SJCRH30 (cell line): ENCODE measurements around the gene CUEDC2. TPM values are rescaled to one million over a fixed set of nuclear protein-coding genes. Genes with fewer than 3 reads are reported as not detected.
A peak's percentile ranks its signal among the peaks of the same experiment; 100 is the strongest.

ENCODE experiments used
- DNase-seq, 2 experiments: peaks; one replicate each; pipeline ENCODE4 v3.0.0-alpha.2; 2015 to 2020
- H3K27ac ChIP-seq: fragments of 250-450 bp; sonication (Bioruptor Pico); 2 replicates; pipeline ENCODE4 v1.5.1; 2020; ENCODE audit warnings: mild to moderate bottlenecking, moderate library complexity
- H3K27me3 ChIP-seq: fragments of 250-450 bp; sonication (Bioruptor Pico); 2 replicates; pipeline ENCODE4 v1.5.1; 2020; ENCODE audit warnings: mild to moderate bottlenecking, moderate library complexity
- H3K36me3 ChIP-seq: fragments of 250-450 bp; sonication (Bioruptor Pico); 2 replicates; pipeline ENCODE4 v1.5.1; 2020; ENCODE audit warnings: mild to moderate bottlenecking, moderate library complexity
- H3K4me1 ChIP-seq: fragments of 250-450 bp; sonication (Bioruptor Pico); 2 replicates; pipeline ENCODE4 v1.5.1; 2020; ENCODE audit warnings: mild to moderate bottlenecking, moderate library complexity
- H3K4me3 ChIP-seq: fragments of 250-450 bp; sonication (Bioruptor Pico); 2 replicates; pipeline ENCODE4 v1.5.1; 2020; ENCODE audit warnings: mild to moderate bottlenecking, moderate library complexity
- H3K9me3 ChIP-seq: fragments of 250-450 bp; sonication (Bioruptor Pico); replicated peaks from 2 replicates; pipeline ENCODE4 v1.5.1; 2020; ENCODE audit warnings: mild to moderate bottlenecking, moderate library complexity
- total RNA-seq: library from RNA; depleted of rRNA; stranded (reverse); fragments of >200 nt; shearing (Covaris generic); gene quantifications from 2 replicates; pipeline ENCODE4 v1.2.3, GENCODE V29; 2014

The CUEDC2 gene
- total RNA-seq, 1 experiment from 2014 or later, result 101 TPM

DNA sequence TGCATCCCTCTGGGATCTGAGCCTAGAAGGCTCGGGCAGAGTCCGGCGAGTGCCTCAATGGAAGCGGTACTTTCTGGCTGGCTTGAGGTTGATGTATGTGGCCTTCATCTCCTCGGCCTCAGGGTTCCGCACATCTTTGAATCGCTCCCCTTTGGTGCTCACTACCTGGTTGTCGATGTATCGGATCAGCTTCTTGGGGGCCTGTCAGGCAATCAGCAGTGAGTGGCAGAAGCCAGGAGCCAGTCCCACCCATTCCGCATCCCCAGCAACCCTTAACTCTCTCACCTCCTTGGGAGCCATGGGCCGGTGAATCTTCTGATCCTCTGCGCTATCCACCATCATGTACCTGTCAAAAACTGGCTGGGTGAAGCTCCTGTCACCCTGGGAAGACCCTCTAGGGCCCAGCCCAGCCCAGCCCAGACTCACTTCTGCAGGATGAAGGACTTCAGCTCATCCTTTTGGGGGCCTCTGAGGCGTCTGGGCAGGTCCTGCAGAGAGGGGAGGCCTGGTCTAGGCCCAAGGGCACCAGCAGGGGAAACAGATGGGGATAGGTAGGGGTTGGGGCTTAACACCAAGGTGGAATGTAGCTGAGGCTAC, 8.9 kb downstream of the CUEDC2 start:
- no peak overlapping the region for H3K4me3 ChIP-seq

GRCh38 chr10:102422545-102423129, 9.7 kb downstream of the CUEDC2 start:
- Histone ChIP-seq H3K4me3 (no peak overlapping the region), H3K4me1 (no peaks in the 10 kb centered on the region; the same call in 1 of the 2 replicates), H3K27ac (no peak overlapping the region), H3K27me3 (no peaks in the 10 kb centered on the region), H3K36me3 (no peaks in the 10 kb centered on the region), H3K9me3 (no peaks in the 10 kb centered on the region)
- DNase-seq, result no peak

More for the DNA sequence above, 8.9 kb downstream of the CUEDC2 start:
- Histone ChIP-seq H3K27ac (no peak overlapping the region), H3K36me3 (no peaks in the 10 kb centered on the region), H3K9me3 (no peaks in the 10 kb centered on the region), H3K4me1 (no peaks in the 10 kb centered on the region; the same call in 1 of the 2 replicates), H3K27me3 (no peaks in the 10 kb centered on the region)
- DNase-seq, result no peak

DNA sequence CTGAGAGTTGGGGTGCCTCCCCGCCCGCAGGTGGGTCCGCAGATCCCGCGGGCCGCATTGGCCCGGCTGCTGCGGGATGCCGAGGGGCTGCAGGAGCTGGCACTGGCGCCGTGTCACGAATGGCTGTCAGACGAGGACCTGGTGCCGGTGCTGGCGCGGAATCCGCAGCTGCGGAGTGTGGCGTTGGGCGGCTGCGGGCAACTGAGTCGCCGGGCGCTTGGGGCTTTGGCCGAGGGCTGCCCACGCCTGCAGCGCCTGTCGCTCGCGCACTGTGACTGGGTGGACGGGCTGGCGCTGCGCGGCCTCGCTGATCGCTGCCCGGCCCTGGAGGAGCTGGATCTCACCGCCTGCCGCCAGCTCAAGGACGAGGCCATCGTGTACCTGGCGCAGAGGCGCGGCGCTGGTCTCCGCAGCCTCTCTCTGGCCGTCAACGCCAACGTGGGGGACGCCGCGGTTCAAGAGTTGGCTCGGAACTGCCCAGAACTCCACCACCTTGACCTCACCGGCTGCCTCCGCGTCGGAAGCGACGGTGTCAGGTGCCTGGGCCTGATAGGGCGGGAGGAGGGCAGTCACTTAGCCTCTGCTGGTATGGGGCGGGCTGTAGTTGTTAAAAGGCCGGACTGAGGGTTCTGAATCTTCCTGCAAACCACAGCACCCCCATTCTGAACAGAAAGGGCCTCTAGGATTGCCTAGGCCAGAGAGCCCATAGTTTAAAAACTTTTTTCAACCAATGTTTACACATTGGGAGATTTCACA, 10.4 kb downstream of the CUEDC2 start:
- no peaks in the 10 kb centered on the region for H3K27me3 ChIP-seq
- H3K9me3 ChIP-seq, result no peaks in the 10 kb centered on the region
- H3K4me1 ChIP-seq, result no peaks in the 10 kb centered on the region; the same call in 1 of the 2 replicates
- peak overlapping the region; percentile 71 for H3K4me3 ChIP-seq
- no peak overlapping the region; the same call in 1 of the 2 replicates for H3K27ac ChIP-seq
- no peaks in the 10 kb centered on the region for H3K36me3 ChIP-seq
- no peak for DNase-seq

GRCh38 chr10:102421507-102421756, 10.9 kb downstream of the CUEDC2 start:
- Histone ChIP-seq H3K9me3 (no peaks in the 10 kb centered on the region), H3K27me3 (no peaks in the 10 kb centered on the region), H3K36me3 (no peaks in the 10 kb centered on the region), H3K4me1 (no peaks in the 10 kb centered on the region; the same call in 1 of the 2 replicates), H3K4me3 (peak overlapping the region; percentile 71), H3K27ac (peak overlapping the region; percentile 39)
- DNase-seq, result no peak

- peak within 1 kb of the TSS; percentile 71 for H3K4me3 ChIP-seq
- H3K27me3 ChIP-seq, result no peaks in the 10 kb centered on the region
- peak; percentile 100 for DNase-seq
- no peaks in the 10 kb centered on the region; the same call in 1 of the 2 replicates for H3K4me1 ChIP-seq
- no peaks in the 10 kb centered on the region for H3K9me3 ChIP-seq
- peak within 1 kb of the TSS; percentile 39 for H3K27ac ChIP-seq
- no peaks in the 10 kb centered on the region for H3K36me3 ChIP-seq
Observed at GRCh38 chr10:102420714-102421506, 11.5 kb downstream of the CUEDC2 start, which contains the start of gene FBXL15. Gene FBXL15 (plus strand): TSS chr10:102420836. CDS start chr10:102421130, 294 bp downstream.

DNA sequence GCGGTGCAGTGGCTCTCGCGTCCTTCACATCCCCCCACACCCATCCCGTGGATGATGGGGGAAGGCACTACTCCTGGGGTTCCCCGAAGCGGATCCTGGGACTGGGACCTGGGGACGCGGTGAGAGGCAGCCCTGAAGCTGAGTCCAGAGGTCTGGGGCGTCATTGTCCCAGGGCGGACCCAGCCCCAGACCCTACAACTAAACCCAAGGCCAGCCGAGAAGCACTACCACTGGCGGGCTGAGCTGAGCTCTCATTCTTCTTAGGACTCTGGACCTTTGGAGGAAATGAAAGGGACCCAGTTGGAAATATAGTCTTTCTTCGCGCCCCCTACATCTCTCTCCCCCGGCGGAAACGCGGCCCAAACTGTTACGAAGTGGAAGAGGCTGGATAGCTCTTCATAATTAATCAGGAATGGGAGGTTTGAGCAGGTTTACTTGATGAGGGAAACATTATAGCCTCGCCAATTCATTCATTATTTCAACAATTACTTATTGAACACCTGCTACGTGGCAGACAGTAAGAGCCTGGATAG, 12.1 kb downstream of the CUEDC2 start:
- DNase-seq, result no peak
- no peaks in the 10 kb centered on the region for H3K9me3 ChIP-seq
- H3K27me3 ChIP-seq, result peaks cover under 1% of the 10 kb centered on the region; the same call in 1 of the 2 replicates
- peak overlapping the region; percentile 71 for H3K4me3 ChIP-seq
- H3K4me1 ChIP-seq, result no peaks in the 10 kb centered on the region; the same call in 1 of the 2 replicates
- H3K36me3 ChIP-seq, result no peaks in the 10 kb centered on the region
- peak overlapping the region; percentile 39; the same call in 1 of the 2 replicates for H3K27ac ChIP-seq

DNA sequence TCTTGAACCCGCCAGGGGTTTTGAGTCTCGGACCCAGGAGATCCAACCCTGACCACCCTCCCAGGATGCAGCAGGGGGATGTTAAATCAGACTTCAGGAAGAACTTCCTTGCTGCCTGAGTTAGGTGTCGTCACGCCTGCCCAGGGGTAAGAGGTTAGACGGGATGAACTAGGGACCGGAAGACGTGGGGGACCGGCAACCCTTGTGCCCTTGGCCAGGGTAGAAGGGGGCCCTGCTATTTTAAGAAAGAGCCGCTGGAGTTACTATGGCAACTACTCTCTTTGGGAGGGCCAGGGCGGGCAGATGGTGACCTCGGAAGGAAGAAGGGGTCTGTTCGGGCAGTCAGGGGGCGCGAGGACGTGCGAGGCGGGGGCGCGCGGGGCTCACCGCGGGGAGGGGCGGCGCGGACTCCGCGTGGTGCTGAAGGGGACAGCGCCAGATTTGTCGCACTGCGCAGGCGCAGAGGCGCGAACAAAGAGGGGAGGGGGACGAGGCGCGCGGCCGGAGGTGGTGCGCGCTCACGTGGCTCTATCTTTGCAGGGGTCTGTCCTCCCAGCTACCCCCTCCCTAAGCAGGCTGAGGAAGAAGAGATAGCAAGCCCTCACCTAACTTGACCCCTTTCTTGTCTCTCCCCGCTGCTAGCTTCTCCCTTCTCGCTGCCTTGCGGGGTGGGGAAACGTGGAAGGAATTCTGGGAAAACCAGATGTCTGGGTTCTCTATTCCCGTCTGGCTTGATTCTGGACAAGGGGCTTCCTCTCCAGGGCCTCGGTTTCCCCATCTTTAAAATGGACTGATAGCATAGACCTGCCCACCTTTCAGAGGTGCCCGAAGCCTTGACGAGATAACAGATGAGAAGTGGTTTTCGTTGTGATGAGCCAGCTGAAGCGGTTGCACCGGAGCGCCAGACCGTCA, 12.8 kb downstream of the CUEDC2 start:
- H3K4me1 ChIP-seq, result no peaks in the 10 kb centered on the region; the same call in 1 of the 2 replicates
- DNase-seq, result peak; percentile 79 to 88
- H3K4me3 ChIP-seq, result peak overlapping the region; percentile 71
- no peaks in the 10 kb centered on the region for H3K9me3 ChIP-seq
- H3K27me3 ChIP-seq, result peaks cover 5% of the 10 kb centered on the region
- H3K36me3 ChIP-seq, result no peaks in the 10 kb centered on the region
- H3K27ac ChIP-seq, result no peak overlapping the region

DNA sequence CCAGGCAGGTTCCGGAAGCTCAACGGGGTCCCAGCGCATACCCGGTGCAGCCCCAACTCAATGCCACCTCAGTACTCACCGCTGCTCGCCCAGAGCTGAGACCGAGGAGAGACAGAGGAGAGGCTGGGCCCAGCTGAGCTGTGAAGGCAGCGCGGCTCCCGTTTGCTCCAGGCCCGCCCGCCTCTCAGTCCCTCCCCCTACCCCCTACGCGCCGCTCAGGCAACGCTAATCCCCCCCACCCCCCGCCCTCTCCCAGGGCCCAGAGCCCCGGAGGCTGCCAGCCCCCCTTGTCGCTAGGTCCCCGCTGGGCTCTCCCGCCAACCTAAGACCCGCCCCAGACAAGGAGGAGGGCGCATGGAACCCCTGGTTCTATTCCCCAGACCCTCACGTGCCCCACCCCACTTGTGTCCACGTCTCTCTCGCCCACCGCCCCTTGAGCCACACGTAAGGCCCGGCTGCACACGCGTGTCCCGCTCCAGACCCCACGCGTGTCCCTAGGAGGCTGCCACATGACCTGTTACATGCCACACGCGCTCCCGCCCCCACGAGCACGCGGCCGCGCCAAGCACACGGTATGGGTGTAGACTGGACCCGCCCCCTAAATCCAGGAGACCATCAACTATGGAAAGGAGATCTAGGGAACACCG, 13.6 kb downstream of the CUEDC2 start, which contains the start of gene PSD:
TSS of gene PSD (minus strand) at position 164 of the 647 bp plus-strand sequence. CDS start 1,747 bp downstream, outside the sequence.
- Histone ChIP-seq H3K27ac (no peak within 1 kb of the TSS), H3K27me3 (peaks cover 11% of the 10 kb centered on the region), H3K9me3 (no peaks in the 10 kb centered on the region), H3K4me3 (peak within 1 kb of the TSS; percentile 71), H3K36me3 (no peaks in the 10 kb centered on the region), H3K4me1 (no peaks in the 10 kb centered on the region; the same call in 1 of the 2 replicates)
- DNase-seq, result no peak

GRCh38 chr10:102416695-102417094, 15.7 kb downstream of the CUEDC2 start:
- H3K4me1 ChIP-seq, result peaks cover 9% of the 10 kb centered on the region
- H3K27ac ChIP-seq, result no peak overlapping the region
- H3K4me3 ChIP-seq, result no peak overlapping the region
- no peaks in the 10 kb centered on the region for H3K9me3 ChIP-seq
- DNase-seq, result no peak
- H3K27me3 ChIP-seq, result peaks cover 21% of the 10 kb centered on the region
- no peaks in the 10 kb centered on the region for H3K36me3 ChIP-seq

DNA sequence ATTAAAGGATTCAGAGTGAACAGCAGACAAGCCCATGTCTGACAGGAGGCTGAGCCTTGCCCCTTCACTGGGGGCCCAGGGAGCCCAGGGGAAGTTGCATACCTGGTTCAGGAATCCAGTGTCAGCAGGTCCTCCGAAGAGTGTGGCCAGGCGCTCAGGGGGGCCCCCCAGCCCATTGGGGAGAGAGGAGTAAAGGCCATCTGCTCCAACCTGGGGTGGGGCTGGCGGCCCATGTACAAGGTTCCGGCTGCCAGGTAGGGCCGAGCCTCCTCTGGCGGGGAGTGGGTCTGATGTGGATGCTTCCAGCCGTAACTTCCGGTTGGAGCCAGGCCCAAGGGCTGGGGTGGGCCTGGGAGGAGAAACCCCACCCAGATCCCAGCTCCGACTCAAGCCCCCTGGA, 16.1 kb downstream of the CUEDC2 start:
- Histone ChIP-seq H3K4me3 (no peak overlapping the region), H3K9me3 (no peaks in the 10 kb centered on the region), H3K4me1 (peaks cover 9% of the 10 kb centered on the region), H3K27ac (no peak overlapping the region), H3K27me3 (peaks cover 21% of the 10 kb centered on the region), H3K36me3 (no peaks in the 10 kb centered on the region)
- no peak for DNase-seq

- peaks cover 21% of the 10 kb centered on the region for H3K27me3 ChIP-seq
- no peak overlapping the region for H3K27ac ChIP-seq
- H3K4me1 ChIP-seq, result peaks cover 9% of the 10 kb centered on the region
- no peaks in the 10 kb centered on the region for H3K9me3 ChIP-seq
- H3K36me3 ChIP-seq, result no peaks in the 10 kb centered on the region
- no peak overlapping the region for H3K4me3 ChIP-seq
- DNase-seq, result no peak
Observed at GRCh38 chr10:102414749-102415148, 17.6 kb downstream of the CUEDC2 start.

DNA sequence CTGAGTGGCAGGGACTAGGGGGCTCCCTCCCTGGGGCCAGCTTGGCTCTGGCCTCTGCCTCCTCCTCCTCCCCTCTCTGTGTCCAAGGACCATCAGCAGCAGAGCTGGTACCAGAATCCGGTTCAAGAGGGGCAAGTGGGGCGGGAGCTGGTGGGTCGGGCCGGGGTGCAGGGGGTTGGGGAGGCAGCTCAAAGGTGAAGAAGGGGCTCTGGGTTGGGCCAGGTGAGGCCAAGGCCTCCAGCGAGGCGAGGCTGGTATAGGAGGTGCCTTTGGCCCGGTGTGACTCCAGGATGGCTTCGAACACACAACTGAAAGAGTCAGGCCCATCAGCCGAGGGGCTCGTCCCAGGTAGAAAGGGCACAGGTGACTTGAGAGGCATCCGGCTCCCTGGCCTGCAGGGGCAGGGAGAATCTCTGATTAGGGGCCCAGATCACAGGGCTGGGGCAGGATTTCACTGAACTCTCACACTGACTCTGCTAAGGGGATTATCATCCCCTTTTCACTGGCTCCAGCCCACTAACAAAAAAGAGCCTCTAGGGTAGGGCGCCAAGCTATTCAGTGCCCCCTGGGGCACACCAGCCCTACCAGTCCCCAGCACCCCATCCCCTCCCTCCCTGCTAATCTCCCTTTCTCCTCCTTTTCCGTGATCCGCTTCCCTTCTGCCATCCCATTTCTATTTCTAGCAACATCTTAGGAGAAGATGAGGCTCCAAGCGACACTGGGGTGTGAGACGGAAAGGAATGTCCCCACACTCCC, 18.4 kb downstream of the CUEDC2 start:
- H3K4me3 ChIP-seq, result no peak overlapping the region
- H3K36me3 ChIP-seq, result no peaks in the 10 kb centered on the region
- peaks cover 21% of the 10 kb centered on the region for H3K27me3 ChIP-seq

More for the DNA sequence above, 18.4 kb downstream of the CUEDC2 start:
- Histone ChIP-seq H3K27ac (no peak overlapping the region), H3K4me1 (peaks cover 9% of the 10 kb centered on the region), H3K9me3 (no peaks in the 10 kb centered on the region)
- DNase-seq, result no peak
